SKM-1 (cell line): ENCODE measurements around the gene AP4E1.
"Not testable (repeated sequence)": the region's sequence is repeated elsewhere in the genome, so short reads cannot be mapped to it uniquely, and the experiment has no call there.

Experiments used
- DNase-seq: peaks from one replicate; lab custom pipeline; 2025; ENCODE audit not compliant: unreplicated experiment; lab: John Stamatoyannopoulos, UW

The AP4E1 gene

DNA sequence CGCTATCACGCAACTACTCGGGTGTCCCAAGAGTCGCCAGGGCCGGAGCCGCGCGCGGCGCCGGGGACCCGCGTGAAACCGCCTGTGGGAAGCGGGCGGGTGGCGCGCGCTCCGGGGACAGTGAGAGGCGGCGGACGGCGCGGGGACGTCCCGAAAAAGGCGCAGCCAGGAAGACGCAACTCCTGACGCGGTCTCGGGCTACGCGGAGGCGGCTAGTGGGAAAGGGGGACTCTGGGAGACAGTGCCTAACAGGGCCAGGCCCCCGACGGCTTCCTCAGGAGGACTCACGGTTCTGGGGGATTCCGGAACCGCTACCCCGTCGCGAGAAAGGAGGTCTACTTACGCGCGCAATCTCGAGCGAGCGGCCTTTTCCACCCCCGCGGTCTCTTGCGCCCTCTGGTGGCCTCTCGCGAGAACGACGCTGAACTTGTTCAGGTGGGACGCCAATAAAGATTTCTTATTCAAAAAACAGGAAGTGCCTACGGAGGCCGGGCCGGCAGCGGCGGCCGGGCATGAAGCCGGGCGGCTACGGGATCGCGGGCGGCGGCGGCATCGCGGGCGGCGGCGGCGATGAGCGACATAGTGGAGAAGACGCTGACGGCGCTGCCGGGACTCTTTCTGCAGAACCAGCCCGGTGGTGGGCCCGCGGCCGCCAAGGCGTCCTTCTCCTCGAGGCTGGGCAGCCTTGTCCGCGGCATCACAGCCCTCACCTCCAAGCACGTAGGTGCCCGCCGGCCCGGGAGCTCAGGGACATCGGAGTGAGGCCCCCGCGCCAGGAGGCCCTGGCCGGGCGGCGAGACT is at the start of gene AP4E1:
AP4E1 (plus strand) TSS at position 475 of the 801 bp plus-strand sequence; CDS start at position 571, 96 bp downstream.
- peak; percentile 79 for DNase-seq

DNA sequence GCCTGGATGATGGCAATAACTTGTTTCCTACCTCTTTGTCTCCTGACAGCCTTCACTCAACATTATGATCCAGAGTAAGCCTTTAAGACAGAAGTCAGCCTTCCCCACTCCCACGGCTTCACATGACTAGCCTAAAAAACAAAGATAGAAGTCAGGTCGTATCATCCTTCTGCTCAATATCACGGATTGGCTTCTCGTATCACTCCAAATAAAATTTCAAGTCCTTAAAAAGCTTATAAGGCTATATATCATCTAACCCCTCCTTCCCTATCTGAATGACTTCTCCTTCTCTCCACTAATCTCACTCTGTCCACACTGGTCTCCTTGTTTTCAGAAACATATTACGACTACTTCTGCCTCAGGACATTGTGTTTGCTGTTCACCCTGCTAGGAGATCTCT is 47.7 kb upstream of the AP4E1 start:
- no peak for DNase-seq

DNA sequence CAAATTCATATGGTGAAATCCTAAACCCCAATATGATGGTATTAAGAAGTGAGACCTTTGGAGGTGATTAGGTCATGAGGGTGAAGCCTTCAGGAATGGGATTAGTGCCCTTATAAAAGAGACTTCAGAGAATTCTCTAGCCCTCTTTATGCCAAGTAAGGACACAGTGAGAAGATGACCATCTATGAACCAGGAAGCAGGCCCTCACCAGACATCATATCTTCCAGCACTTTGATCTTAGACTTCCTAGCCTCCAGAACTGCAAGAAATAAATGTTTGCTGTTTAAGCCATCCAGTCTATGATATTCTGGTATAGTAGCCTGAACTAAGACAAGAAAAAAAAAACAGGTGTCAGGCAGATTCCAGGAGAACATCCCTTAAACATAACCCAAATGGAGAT is 45.9 kb upstream of the AP4E1 start:
- no peak for DNase-seq

- no peak for DNase-seq
These were observed 43.6 kb upstream of the AP4E1 start for GRCh38 chr15:50864873-50865272.

DNA sequence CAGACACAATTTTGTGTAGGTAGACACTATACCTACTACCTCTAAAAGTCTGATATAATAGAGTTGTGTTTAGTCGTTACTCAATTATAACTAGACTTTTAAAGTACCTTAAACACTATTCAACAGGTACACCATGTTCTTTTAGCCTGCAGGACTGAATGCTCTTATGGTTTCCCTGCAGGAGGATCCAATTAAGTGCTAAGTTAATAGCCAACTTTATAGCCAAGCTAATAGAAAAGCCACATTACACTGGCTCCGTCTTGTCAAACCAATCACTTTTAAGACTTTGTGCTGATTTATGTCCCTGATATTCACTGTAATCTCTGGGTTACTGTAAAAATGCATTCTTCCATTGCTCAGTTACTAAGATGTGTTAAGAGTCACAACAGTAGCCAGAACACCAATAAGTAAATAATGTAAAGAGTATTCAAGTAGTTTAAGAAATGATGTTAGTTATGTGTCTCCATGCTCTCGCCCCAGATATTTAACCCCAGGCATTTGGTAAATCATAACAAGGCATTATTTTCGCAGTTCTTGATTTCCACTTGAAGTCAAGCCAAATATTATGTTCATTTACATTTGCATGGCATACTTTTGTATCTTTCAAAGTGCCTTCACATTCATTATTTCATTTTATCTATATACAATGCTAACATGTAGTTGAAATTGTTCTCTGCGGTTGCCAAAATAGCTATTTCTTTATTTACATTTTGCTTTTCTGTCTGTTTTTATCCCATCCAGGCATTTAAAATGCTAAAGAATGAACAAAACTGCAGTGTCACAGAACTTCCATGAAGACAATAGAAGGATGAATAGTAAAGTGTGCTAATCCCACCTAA is 42.7 kb upstream of the AP4E1 start:
- no peak for DNase-seq

GRCh38 chr15:50871832-50872231 is 36.7 kb upstream of the AP4E1 start:
- DNase-seq = no peak

DNA sequence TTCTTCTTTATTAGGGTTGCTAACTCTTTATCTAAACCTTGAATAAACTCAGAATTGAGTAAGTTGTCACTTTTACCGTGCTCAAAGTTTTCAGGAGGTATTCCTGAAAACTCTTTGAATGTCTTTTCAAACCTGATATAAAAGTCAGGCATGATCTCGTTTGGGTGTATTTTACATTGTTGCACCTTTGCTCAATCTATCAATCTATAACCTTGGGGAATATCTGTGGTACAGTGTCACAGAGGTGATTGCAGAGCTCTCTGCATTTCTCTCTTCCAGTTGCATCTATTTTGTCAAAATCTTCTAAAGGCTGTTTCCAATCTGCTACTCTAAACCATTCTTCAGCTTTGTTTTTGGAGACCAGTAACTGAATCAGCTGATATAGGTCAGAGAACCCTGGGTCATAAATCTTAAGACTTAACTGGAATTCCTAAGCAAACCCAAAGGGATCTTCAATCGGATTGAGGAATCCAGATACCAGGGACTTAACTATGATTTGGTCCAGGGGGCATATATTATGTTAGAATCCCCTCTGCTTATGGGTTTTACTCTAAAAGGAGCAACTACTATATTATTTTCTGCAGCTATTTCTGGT is 35.6 kb upstream of the AP4E1 start:
- no peak for DNase-seq

DNA sequence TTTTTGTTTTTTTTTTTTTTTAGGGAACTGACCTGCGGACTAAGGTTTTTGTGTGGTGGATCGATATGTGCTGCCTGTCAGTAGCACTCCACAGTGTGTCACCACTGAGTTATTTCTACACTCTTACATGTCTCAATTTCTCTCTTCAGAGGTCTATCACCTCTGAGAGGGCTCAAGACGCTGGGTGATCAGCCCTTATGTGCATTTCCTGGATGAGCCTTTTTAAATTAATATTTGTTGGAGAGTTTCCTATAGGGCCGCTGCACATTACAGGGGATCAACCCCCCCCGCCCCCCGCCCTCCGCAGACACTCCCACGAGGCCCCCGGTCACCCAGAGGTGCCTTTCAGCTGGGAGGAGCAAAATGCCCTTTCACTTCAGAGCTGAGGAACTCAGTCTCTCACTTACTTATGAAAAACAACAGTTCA is 34.5 kb upstream of the AP4E1 start:
- DNase-seq = peak; percentile 66

DNA sequence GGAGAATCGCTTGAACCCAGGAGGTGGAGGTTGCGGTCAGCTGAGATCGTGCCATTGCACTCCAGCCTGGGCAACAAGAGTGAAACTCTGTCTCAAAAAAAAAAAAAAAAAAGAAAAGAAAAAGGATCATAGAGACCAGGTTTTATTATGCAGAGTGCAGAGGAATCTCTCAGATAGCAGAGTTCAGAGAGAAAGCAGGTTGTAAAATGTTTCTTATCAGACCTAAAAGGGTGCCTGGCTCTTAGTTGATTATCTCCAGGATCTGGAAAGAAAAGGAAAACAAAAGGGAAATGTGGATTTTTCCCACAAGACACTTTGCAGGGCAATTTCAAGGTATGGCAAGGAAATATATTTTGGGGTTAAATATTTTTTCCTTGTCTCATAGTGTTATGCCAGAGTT is 33.2 kb upstream of the AP4E1 start:
- DNase-seq = not testable (repeated sequence)

GRCh38 chr15:50876260-50876988 is 32.1 kb upstream of the AP4E1 start:
- no peak for DNase-seq

GRCh38 chr15:50876989-50877360 is 31.5 kb upstream of the AP4E1 start:
- peak; percentile 40 for DNase-seq

DNA sequence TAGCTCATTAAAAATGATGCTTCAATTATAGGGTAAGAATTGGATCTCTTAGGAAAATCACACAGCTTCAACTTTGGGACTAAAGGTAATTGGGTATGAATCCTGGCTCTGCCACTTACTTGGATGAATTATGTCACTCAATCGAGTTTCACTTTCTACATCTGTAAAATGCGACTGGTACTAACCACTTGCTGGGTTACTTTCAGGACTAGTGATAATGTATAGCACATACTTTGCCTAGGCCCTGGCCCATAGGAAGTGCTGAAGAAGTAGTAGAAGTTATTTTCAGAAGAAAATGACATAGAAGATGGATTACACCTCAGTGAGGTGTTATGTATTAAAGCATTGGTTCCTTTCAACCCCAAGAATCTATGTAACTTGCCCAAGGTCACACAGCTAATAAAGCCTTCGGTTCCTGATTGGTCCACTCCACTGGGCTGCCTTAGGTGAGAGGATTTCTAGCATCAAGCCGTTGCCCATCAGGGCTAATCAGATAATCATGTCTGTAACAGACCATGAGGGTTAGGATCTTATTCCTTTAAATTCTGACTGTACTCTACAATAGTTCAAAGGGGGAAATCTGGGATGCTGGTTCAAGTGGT is 29.4 kb upstream of the AP4E1 start:
- peak; percentile 1 for DNase-seq

- no peak for DNase-seq
These were observed 28.3 kb upstream of the AP4E1 start for GRCh38 chr15:50880206-50880605.

DNA sequence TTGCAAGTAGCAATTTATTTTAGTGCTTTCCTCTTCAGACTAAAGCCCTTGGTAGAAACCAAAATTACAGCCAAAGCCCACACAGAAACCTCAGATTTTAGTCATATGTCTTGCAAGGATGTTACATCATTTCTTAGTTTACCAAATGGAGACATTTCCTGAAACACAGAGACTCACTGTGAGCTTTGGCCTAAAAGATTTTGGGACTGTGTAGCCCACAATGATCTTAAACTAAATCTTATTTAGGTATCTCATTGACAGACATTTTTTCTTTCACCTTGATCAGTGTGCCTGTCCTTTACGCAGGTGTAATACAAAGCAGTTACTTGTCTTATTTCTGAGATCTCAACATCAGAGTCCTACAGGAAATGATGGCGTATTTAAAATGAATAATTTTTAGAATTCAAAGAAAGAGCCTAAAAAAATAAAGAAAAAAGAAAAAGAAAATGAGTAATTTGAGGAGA is 27.8 kb upstream of the AP4E1 start:
- peak; percentile 58 for DNase-seq

- peak; percentile 42 for DNase-seq
These were observed 27.1 kb upstream of the AP4E1 start for GRCh38 chr15:50881121-50882048.

DNA sequence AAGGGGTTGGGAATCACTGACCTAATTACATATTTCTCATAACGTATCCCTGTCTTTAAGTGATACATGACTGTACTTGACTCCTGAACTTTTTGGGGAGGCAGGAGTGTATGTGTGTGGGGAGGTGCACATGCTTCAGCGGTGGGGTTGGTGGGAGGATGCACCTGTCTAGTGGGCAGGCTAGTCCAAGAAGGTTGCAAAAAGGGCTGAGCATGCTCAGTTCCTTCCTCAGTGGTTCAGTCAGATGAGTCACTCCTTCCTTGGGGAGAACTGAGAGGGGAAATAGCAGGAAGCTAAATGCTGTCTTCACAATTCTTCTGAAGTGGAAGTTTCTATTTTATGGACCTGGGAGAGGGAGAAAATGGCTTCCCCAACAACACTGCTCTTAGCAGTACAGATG is 24.6 kb upstream of the AP4E1 start:
- peak; percentile 79 for DNase-seq

GRCh38 chr15:50884540-50884939 is 23.9 kb upstream of the AP4E1 start:
- DNase-seq = no peak

DNA sequence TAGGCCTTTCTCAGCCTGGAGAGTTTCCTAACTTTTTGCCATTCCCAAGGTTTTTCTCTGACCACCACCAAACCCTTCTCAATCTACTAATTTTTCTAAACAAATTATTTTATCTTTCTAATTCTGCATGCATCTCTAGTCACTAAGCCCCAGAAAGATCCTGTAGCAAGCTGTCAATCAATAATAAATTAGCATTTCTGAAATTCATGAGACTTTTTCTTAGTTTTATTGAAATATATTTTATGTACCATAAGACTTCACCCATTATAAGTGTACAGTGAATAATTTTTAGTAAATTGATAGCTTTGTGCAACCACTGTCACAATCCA is 22.4 kb upstream of the AP4E1 start:
- no peak for DNase-seq

DNA sequence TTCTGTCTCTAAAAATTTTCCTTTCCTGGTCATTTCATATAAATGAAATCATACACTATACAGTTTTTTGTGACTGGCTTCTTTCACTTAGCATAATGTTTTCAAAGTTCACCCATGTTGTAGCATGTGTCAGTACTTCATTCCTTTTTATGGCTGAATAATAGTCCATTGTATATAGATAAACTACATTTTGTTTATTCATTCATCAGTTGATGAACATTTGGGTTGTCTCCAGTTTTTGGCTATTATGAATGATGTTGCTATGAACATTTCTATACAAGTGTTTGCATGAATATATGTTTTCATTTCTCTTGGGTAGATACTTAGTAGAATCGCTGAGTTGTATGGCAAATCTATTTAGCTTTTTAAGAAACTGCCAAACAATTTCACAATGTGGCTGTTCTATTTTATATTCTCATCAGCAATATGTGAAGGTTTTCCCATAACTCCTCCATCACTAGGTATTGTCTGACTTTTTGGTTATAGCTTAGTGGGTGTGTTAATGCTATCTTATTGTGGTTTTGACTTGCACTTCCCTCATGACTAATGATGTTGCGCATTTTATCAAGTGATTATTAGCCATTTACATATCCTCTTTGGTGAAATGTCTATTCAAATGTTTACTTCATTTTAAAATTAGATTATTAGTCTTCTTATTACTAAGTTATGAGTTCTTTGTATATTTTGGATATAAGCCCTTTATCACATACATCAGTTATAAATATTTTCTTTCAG is 21.7 kb upstream of the AP4E1 start:
- no peak for DNase-seq
